GM12878 (cell line): Measurements from ENCODE around the gene FOXP4. TPM values are rescaled to one million over a fixed set of nuclear protein-coding genes. Genes with fewer than 3 reads are reported as not detected.

ENCODE experiments used
- ATAC-seq: fragments of 200-7000 bp; cut with Tn5 transposase; 3 replicates; pipeline ENCODE4 v1.9.1; 2020; ENCODE audit warnings: mild to moderate bottlenecking, moderate library complexity
- BruUV-seq: library from RNA; stranded (reverse); fragments of 400-500 nt; replicated peaks from 2 replicates; lab custom pipeline; 2021; lab: Mats Ljungman, UMichigan
- CTCF ChIA-PET: fragments of 300-600 bp; sonication (Branson Sonifier 250); formaldehyde crosslinking; extraction: SDS; loops from one replicate; lab custom pipeline; 2021; ENCODE audit warnings: inconsistent platforms; lab: Yijun Ruan, JAX
- POLR2A ChIA-PET: fragments of 350-600 bp; formaldehyde crosslinking; extraction: SDS; loops from one replicate; lab custom pipeline; 2021; ENCODE audit warnings: inconsistent platforms; lab: Charles Lee
- RAD21 ChIA-PET: fragments of 300-600 bp; sonication (Branson Sonifier 250); formaldehyde crosslinking; loops from one replicate; lab custom pipeline; 2023; ENCODE audit warnings: antibody characterized with exemption; ENCODE audit not compliant: unreplicated experiment; lab: Charles Lee
- SMC1A ChIA-PET: fragments of 300-600 bp; sonication (Branson Sonifier 250); formaldehyde crosslinking; loops from one replicate; lab custom pipeline; 2023; ENCODE audit not compliant: unreplicated experiment, uncharacterized antibody; lab: Charles Lee
- DNase-seq: peaks from one replicate; pipeline ENCODE4 v3.0.0-alpha.2; 2011; ENCODE audit warnings: low read depth, low spot score
- FAIRE-seq: peaks from 3 replicates; lab custom pipeline; 2011; peaks lifted over from hg19 to GRCh38; lab: Jason Lieb, UNC
- H2AFZ ChIP-seq: 2 replicates; pipeline ENCODE4 v1.6.0; 2011; ENCODE audit warnings: low read depth, low read length, control low read depth; ENCODE audit not compliant: control insufficient read depth
- H3K27ac ChIP-seq: 2 replicates; pipeline ENCODE4 v1.5.1; 2011; ENCODE audit warnings: control low read depth; ENCODE audit not compliant: control insufficient read depth, insufficient read depth
- H3K27me3 ChIP-seq, 2 experiments: replicated peaks in 1 of 2; 2 replicates each; pipeline versions ENCODE4 v1.6.0 to v1.6.1; 2011; ENCODE audit warnings: low read length in 1 of 2; ENCODE audit not compliant: control insufficient read depth in 2 of 2, insufficient read depth in 2 of 2
- H3K36me3 ChIP-seq, 2 experiments: 2 replicates each; pipeline ENCODE4 v1.5.1; 2011; ENCODE audit warnings: low read length in 1 of 2; ENCODE audit not compliant: control insufficient read depth in 2 of 2, insufficient read depth in 2 of 2
- H3K4me1 ChIP-seq: 2 replicates; pipeline ENCODE4 v1.6.1; 2011; ENCODE audit warnings: mild to moderate bottlenecking, low read length, moderate library complexity, mixed read lengths; ENCODE audit not compliant: control insufficient read depth, insufficient read depth
- H3K4me2 ChIP-seq: 2 replicates; pipeline ENCODE4 v1.6.0; 2011; ENCODE audit warnings: control low read depth; ENCODE audit not compliant: control insufficient read depth, insufficient read depth
- H3K4me3 ChIP-seq: fragments of 200-600 bp; sonication (generic); 2 replicates; pipeline ENCODE4 v1.5.1; 2016
- H3K79me2 ChIP-seq: 2 replicates; pipeline ENCODE4 v1.6.0; 2011; ENCODE audit warnings: low read length; ENCODE audit not compliant: control insufficient read depth, insufficient read depth
- H3K9ac ChIP-seq: 2 replicates; pipeline ENCODE4 v1.8.0; 2011; ENCODE audit warnings: low read length, control low read depth, mixed read lengths; ENCODE audit not compliant: control insufficient read depth, insufficient read depth
- H3K9me3 ChIP-seq: replicated peaks from 3 replicates; pipeline ENCODE4 v1.5.1; 2011; ENCODE audit warnings: mild to moderate bottlenecking, low read length; ENCODE audit not compliant: control insufficient read depth, insufficient read depth
- H4K20me1 ChIP-seq: 2 replicates; pipeline ENCODE4 v1.6.0; 2011; ENCODE audit not compliant: control insufficient read depth, insufficient read depth
- BCL11A ChIP-seq: IDR thresholded peaks from 2 replicates; pipeline ENCODE4 v1.6.1; 2011; ENCODE audit warnings: low read depth, low read length
- FOS ChIP-seq: IDR thresholded peaks from 3 replicates; pipeline ENCODE4 v1.6.1; 2011; ENCODE audit warnings: borderline replicate concordance; ENCODE audit not compliant: insufficient read length; ENCODE audit errors: extremely low read depth
- SIX5 ChIP-seq: IDR thresholded peaks from 2 replicates; pipeline ENCODE4 v1.6.1; 2011; ENCODE audit warnings: mild to moderate bottlenecking, low read depth, low read length, moderate library complexity; ENCODE audit not compliant: severe bottlenecking
- WGBS: methylation state at CpG from one replicate; pipeline ENCODE4 v1.1.6; 2016; ENCODE audit warnings: low lambda C conversion rate; ENCODE audit not compliant: insufficient replicate concordance, insufficient coverage; ENCODE audit errors: missing lambda C conversion rate; 5-methylcytosine and 5-hydroxymethylcytosine counted together
- in situ Hi-C: fragments of 300-500 bp; cut with MboI; formaldehyde crosslinking; loops from 9 replicates; pipeline ENCODE4 v1.14.3; 2018; ENCODE audit warnings: mixed read lengths
- intact Hi-C: fragments of 100-400 bp; cut with micrococcal nuclease; formaldehyde crosslinking; loops from one replicate; pipeline ENCODE4 v1.14.2; 2022; ENCODE audit not compliant: unreplicated experiment
- polyA plus RNA-seq, 11 experiments: library from polyadenylated mRNA; depleted of rRNA in 4 of 11; unstranded in 6 of 11; stranded (reverse) in 5 of 11; fragments of >200 nt; fragmentation: Nextera tagmentation in 4 of 11; fragmentation: Illumina TruSeq in 1 of 11; extraction: Ambion mirVana in 4 of 11; extraction: Trizol in 1 of 11; gene quantifications; 1 replicate in 1 of 11; 2 replicates in 10 of 11; pipeline versions ENCODE4 v1.2.1 to v1.2.3, GENCODE V29; 2011 to 2016; ENCODE audit warnings: inconsistent platforms in 2 of 11, missing spikeins in 2 of 11, low read depth in 1 of 11
- total RNA-seq, 4 experiments: library from RNA; depleted of rRNA in 3 of 4; stranded (reverse); fragments of >200 nt in 3 of 4; fragmentation: Illumina TruSeq in 1 of 4; extraction: Trizol in 1 of 4; gene quantifications; 2 replicates each; pipeline versions ENCODE4 v1.2.1 to v1.2.3, GENCODE V29; 2013 to 2021
- TF ChIP-seq, protein P1 (sequence below): fragments of 450-650 bp; IDR thresholded peaks from 2 replicates; pipeline ENCODE4 v1.6.1; 2017; ENCODE audit warnings: mild to moderate bottlenecking, moderate library complexity

The FOXP4 gene
- total and polyA plus RNA-seq, 10 of the 15 experiments (the other 5 are each of a cell fraction or from before 2014, with no cell fraction given): 0.31 to 46.1 (median 2.3) TPM

GRCh38 chr6:41531591-41532582 lies 14.3 kb upstream of the FOXP4 start (continued):
- TF ChIP-seq SIX5 (no peak), BCL11A (peak; percentile 93)
- TF ChIP-seq, all 136 proteins: peak for 86

GRCh38 chr6:41535766-41536165 lies 10.4 kb upstream of the FOXP4 start:
- no peak overlapping the region for H3K27ac ChIP-seq
- no peaks in the 10 kb centered on the region for H3K27me3 ChIP-seq
- TF ChIP-seq FOS: no peak
- TF ChIP-seq, protein P1, sequence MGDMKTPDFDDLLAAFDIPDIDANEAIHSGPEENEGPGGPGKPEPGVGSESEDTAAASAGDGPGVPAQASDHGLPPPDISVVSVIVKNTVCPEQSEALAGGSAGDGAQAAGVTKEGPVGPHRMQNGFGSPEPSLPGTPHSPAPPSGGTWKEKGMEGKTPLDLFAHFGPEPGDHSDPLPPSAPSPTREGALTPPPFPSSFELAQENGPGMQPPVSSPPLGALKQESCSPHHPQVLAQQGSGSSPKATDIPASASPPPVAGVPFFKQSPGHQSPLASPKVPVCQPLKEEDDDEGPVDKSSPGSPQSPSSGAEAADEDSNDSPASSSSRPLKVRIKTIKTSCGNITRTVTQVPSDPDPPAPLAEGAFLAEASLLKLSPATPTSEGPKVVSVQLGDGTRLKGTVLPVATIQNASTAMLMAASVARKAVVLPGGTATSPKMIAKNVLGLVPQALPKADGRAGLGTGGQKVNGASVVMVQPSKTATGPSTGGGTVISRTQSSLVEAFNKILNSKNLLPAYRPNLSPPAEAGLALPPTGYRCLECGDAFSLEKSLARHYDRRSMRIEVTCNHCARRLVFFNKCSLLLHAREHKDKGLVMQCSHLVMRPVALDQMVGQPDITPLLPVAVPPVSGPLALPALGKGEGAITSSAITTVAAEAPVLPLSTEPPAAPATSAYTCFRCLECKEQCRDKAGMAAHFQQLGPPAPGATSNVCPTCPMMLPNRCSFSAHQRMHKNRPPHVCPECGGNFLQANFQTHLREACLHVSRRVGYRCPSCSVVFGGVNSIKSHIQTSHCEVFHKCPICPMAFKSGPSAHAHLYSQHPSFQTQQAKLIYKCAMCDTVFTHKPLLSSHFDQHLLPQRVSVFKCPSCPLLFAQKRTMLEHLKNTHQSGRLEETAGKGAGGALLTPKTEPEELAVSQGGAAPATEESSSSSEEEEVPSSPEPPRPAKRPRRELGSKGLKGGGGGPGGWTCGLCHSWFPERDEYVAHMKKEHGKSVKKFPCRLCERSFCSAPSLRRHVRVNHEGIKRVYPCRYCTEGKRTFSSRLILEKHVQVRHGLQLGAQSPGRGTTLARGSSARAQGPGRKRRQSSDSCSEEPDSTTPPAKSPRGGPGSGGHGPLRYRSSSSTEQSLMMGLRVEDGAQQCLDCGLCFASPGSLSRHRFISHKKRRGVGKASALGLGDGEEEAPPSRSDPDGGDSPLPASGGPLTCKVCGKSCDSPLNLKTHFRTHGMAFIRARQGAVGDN: no peak
- in situ Hi-C loops: no loop called here
- ChIA-PET CTCF (interaction anchor here (1.4 to 1.9 kb wide), 2 partner anchors 64 to 111 kb away, joined by 4 read pairs; no protein-coding TSS in a partner anchor), SMC1A (interaction anchor here (0.6 to 3.1 kb wide), 3 partner anchors 8 to 986 kb away, joined by 4 to 16 read pairs (median 11); no protein-coding TSS in a partner anchor), POLR2A (interaction anchor here (0.9 to 1.4 kb wide), 2 partner anchors 9 to 201 kb away, joined by 6 to 7 read pairs; no protein-coding TSS in a partner anchor), RAD21 (interaction anchor here (0.8 kb wide), 1 partner anchor 17 kb away, joined by 3 read pairs; no protein-coding TSS in a partner anchor)
- H3K9ac ChIP-seq: no peak overlapping the region
- intact Hi-C loops: no loop called here
- BruUV-seq: no TSS peak
- FAIRE-seq: no peak
- H3K36me3 ChIP-seq: no peaks in the 10 kb centered on the region
- WGBS: 55% methylated on average over 1 of the region's 1 CpG
- ATAC-seq: no peak
- no peaks in the 10 kb centered on the region for H3K79me2 ChIP-seq
- H4K20me1 ChIP-seq: no peaks in the 10 kb centered on the region
- no peak for DNase-seq
- no peak overlapping the region for H3K4me2 ChIP-seq
- no peak overlapping the region for H3K4me3 ChIP-seq
- no peaks in the 10 kb centered on the region; the same call in 2 of the 3 replicates for H3K9me3 ChIP-seq
- no peak overlapping the region for H2AFZ ChIP-seq
- peaks cover 43% of the 10 kb centered on the region for H3K4me1 ChIP-seq
